Body of pancreas (tissue), 4 donors: ENCODE measurements around the gene NR1H2.

ENCODE experiments used
- CTCF ChIP-seq, 7 experiments: fragments of 450-650 bp in 4 of 7; fragments of 200-600 bp in 3 of 7; sonication (generic) in 3 of 7; IDR thresholded peaks; one replicate each; pipeline ENCODE4 v1.5.1; 2016 to 2019; ENCODE audit warnings: antibody characterized with exemption in 7 of 7
- POLR2A ChIP-seq, 3 donors: fragments of 450-650 bp; IDR thresholded peaks; one replicate each; pipeline ENCODE4 v1.6.1; 2016; ENCODE audit warnings: antibody characterized with exemption in 3 of 3, mild to moderate bottlenecking in 2 of 3

GRCh38 chr19:50393589-50393988 is 17.3 kb downstream of the NR1H2 start:
- TF ChIP-seq CTCF (IDR thresholded peaks at IDR 0.05): no peak
- TF ChIP-seq POLR2A (IDR thresholded peaks at IDR 0.05): no peak
